ENCODE measurements around the gene LPCAT2. TPM values are rescaled to one million over a fixed set of nuclear protein-coding genes. Genes with fewer than 3 reads are reported as not detected.
A peak's percentile ranks its signal among the peaks of the same experiment; 100 is the strongest.

Gene LPCAT2
- total RNA-seq, 1 donor from 2014 or later: 74.4 TPM

DNA sequence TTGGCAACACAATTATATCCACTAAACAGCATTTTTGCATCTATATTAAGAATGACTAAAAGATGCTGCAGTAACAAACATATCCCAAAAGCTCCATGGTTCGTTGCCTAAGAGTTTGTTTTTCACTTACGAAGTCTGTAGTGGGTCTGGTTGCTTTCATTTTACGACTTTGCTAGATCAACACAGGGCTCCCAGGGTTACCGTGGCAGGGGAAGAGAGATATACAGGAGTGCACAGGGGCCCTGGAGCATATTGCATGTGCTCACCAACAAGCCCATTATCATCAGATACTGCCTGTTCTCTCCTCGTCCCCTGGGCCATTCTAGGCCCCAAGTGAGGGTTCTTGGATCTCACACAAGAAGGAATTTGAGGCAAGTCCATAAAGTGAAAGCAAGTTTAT lies 33.0 kb upstream of the LPCAT2 start:
- Histone ChIP-seq H3K27ac (ENCODE audit: low read depth, low read length) (no peak overlapping the region), H3K9me3 (ENCODE audit: insufficient read depth, low read depth, low read length) (no peaks in the 10 kb centered on the region), H3K4me1 (ENCODE audit: insufficient read depth, low read length) (peaks cover 21% of the 10 kb centered on the region), H3K4me2 (ENCODE audit: low read length) (no peak overlapping the region), H3K36me3 (ENCODE audit: insufficient read depth, low read length) (no peaks in the 10 kb centered on the region), H3K9ac (ENCODE audit: low read length) (no peak overlapping the region), H2AFZ (ENCODE audit: low read depth, low read length) (no peak overlapping the region), H4K20me1 (ENCODE audit: insufficient read depth, low read length) (peaks cover 6% of the 10 kb centered on the region), H3K4me3 (ENCODE audit: insufficient read depth, low read depth, low read length) (no peak overlapping the region), H3K79me2 (ENCODE audit: insufficient read depth, low read length) (peaks cover 16% of the 10 kb centered on the region), H3K27me3 (ENCODE audit: insufficient read depth, low read length) (no peaks in the 10 kb centered on the region)
- Mint-ChIP-seq H3K27me3 (ENCODE audit: low read depth, unreplicated experiment) (peaks cover 11% of the 10 kb centered on the region), H3K36me3 (ENCODE audit: low read depth, unreplicated experiment) (peaks cover 3% of the 10 kb centered on the region), H3K27ac (ENCODE audit: unreplicated experiment) (no peak overlapping the region), H3K9me3 (ENCODE audit: unreplicated experiment) (peaks cover 2% of the 10 kb centered on the region), H3K4me3 (ENCODE audit: unreplicated experiment) (no peak overlapping the region), H3K4me1 (ENCODE audit: low read depth, unreplicated experiment) (peaks cover 24% of the 10 kb centered on the region)
- DNase-seq (ENCODE audit: low read depth): no peak
- no peak for FAIRE-seq
- TF ChIP-seq, protein P1, sequence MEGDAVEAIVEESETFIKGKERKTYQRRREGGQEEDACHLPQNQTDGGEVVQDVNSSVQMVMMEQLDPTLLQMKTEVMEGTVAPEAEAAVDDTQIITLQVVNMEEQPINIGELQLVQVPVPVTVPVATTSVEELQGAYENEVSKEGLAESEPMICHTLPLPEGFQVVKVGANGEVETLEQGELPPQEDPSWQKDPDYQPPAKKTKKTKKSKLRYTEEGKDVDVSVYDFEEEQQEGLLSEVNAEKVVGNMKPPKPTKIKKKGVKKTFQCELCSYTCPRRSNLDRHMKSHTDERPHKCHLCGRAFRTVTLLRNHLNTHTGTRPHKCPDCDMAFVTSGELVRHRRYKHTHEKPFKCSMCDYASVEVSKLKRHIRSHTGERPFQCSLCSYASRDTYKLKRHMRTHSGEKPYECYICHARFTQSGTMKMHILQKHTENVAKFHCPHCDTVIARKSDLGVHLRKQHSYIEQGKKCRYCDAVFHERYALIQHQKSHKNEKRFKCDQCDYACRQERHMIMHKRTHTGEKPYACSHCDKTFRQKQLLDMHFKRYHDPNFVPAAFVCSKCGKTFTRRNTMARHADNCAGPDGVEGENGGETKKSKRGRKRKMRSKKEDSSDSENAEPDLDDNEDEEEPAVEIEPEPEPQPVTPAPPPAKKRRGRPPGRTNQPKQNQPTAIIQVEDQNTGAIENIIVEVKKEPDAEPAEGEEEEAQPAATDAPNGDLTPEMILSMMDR (IDR thresholded peaks at IDR 0.05; ENCODE audit: insufficient read depth, low read depth, low read length): no peak
- TF ChIP-seq EZH2 (IDR thresholded peaks at IDR 0.05; ENCODE audit: insufficient read depth, low read length): no peak

DNA sequence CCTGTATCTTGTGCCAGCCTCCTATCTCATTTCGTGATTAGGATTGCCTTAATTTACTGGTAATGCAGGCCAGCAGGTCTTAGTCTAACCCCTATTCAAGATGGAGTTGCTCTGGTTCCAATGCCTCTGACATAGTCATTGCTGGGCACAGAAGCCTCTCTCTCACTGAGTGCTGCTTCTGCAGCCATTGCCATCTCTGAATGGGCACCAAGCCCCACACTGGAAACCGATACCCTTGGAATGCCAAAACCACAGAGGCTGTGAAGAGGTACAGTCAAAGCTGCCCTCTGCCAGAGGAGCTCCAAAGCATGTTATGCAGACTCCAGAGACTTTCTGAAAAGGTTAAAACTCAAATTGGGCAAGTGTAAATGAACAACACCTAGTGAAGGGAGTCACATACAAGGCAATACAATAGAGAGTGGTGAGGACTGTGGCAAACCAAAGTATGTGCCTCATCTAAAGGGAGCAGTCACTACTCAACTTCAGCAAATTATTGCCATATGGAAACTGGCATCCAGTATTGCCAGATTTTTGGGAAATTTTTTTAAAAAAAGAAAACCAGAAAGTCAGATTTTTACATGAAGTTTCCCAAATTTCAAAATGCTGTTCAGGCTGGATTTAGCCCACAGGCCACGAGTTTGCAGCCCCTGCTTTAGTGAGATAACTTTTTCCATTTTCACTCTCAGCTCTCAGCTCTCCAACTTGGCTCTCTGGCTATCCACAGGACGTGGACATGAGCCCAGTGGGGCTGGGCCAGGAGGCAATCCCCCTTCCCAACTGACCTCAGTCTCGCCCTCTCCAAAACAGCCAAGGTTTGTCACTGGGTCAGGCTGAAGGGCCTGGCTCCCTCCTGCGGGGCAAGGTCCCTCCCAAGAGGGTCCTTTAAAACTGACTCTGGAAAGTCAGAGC lies 32.0 kb upstream of the LPCAT2 start:
- Mint-ChIP-seq H3K27ac (ENCODE audit: unreplicated experiment) (peak overlapping the region; percentile 56), H3K36me3 (ENCODE audit: low read depth, unreplicated experiment) (peaks cover 3% of the 10 kb centered on the region), H3K9me3 (ENCODE audit: unreplicated experiment) (peaks cover 2% of the 10 kb centered on the region), H3K4me3 (ENCODE audit: unreplicated experiment) (no peak overlapping the region), H3K27me3 (ENCODE audit: low read depth, unreplicated experiment) (peaks cover 11% of the 10 kb centered on the region), H3K4me1 (ENCODE audit: low read depth, unreplicated experiment) (peaks cover 24% of the 10 kb centered on the region)
- Histone ChIP-seq H3K36me3 (ENCODE audit: insufficient read depth, low read length) (no peaks in the 10 kb centered on the region), H3K9ac (ENCODE audit: low read length) (no peak overlapping the region), H2AFZ (ENCODE audit: low read depth, low read length) (no peak overlapping the region), H3K27ac (ENCODE audit: low read depth, low read length) (no peak overlapping the region), H3K4me2 (ENCODE audit: low read length) (no peak overlapping the region), H4K20me1 (ENCODE audit: insufficient read depth, low read length) (peaks cover 15% of the 10 kb centered on the region), H3K27me3 (ENCODE audit: insufficient read depth, low read length) (no peaks in the 10 kb centered on the region), H3K4me1 (ENCODE audit: insufficient read depth, low read length) (peaks cover 20% of the 10 kb centered on the region), H3K79me2 (ENCODE audit: insufficient read depth, low read length) (peaks cover 26% of the 10 kb centered on the region), H3K4me3 (ENCODE audit: insufficient read depth, low read depth, low read length) (no peak overlapping the region), H3K9me3 (ENCODE audit: insufficient read depth, low read depth, low read length) (no peaks in the 10 kb centered on the region)
- TF ChIP-seq, protein P1 (IDR thresholded peaks at IDR 0.05; ENCODE audit: insufficient read depth, low read depth, low read length): no peak
- no peak for TF ChIP-seq EZH2 (IDR thresholded peaks at IDR 0.05; ENCODE audit: insufficient read depth, low read length)
- DNase-seq (ENCODE audit: low read depth): no peak
- no peak for FAIRE-seq

DNA sequence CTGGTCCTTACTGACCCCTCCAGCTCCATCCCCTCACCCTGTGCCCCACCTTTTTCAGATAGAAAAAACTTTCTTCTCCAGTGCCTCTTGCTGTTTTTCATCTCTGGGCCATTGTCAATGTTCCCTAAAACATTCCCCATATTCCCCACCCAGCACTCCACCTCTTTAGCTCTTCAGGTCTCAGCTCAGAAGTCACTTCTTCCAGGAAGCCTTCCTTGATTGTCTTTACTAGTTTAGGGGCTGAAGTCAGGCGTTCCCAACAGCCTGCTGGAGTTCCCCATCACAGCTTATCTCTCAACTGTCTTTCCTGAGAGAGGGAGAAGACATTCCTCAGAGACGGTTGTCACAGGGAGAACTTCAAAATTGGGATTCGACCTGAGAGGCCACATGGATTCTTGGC lies 31.1 kb upstream of the LPCAT2 start:
- H3K4me3 ChIP-seq (ENCODE audit: insufficient read depth, low read depth, low read length): no peak overlapping the region
- Mint-ChIP-seq H3K4me1 (ENCODE audit: low read depth, unreplicated experiment) (peaks cover 26% of the 10 kb centered on the region), H3K9me3 (ENCODE audit: unreplicated experiment) (peaks cover 2% of the 10 kb centered on the region), H3K27ac (ENCODE audit: unreplicated experiment) (peak overlapping the region; percentile 56), H3K4me3 (ENCODE audit: unreplicated experiment) (peak overlapping the region; percentile 70), H3K36me3 (ENCODE audit: low read depth, unreplicated experiment) (peaks cover 9% of the 10 kb centered on the region), H3K27me3 (ENCODE audit: low read depth, unreplicated experiment) (peaks cover 11% of the 10 kb centered on the region)
- H3K79me2 ChIP-seq (ENCODE audit: insufficient read depth, low read length): peaks cover 34% of the 10 kb centered on the region
- peaks cover 3% of the 10 kb centered on the region for H3K36me3 ChIP-seq (ENCODE audit: insufficient read depth, low read length)
- FAIRE-seq: no peak
- H3K9ac ChIP-seq (ENCODE audit: low read length): no peak overlapping the region
- H3K9me3 ChIP-seq (ENCODE audit: insufficient read depth, low read depth, low read length): no peaks in the 10 kb centered on the region
- H4K20me1 ChIP-seq (ENCODE audit: insufficient read depth, low read length): peaks cover 24% of the 10 kb centered on the region
- no peak overlapping the region for H2AFZ ChIP-seq (ENCODE audit: low read depth, low read length)
- H3K27me3 ChIP-seq (ENCODE audit: insufficient read depth, low read length): no peaks in the 10 kb centered on the region
- H3K4me2 ChIP-seq (ENCODE audit: low read length): no peak overlapping the region
- DNase-seq (ENCODE audit: low read depth): no peak
- peaks cover 23% of the 10 kb centered on the region for H3K4me1 ChIP-seq (ENCODE audit: insufficient read depth, low read length)
- no peak overlapping the region for H3K27ac ChIP-seq (ENCODE audit: low read depth, low read length)
- TF ChIP-seq EZH2 (IDR thresholded peaks at IDR 0.05; ENCODE audit: insufficient read depth, low read length): no peak
- TF ChIP-seq, protein P1 (IDR thresholded peaks at IDR 0.05; ENCODE audit: insufficient read depth, low read depth, low read length): no peak
